Measurements from ENCODE around the gene LYL1. TPM values are rescaled to one million over a fixed set of nuclear protein-coding genes. Genes with fewer than 3 reads are reported as not detected.

LYL1 gene
- 19.3 and 38.4 TPM in 2 replicates for total RNA-seq

GRCh38 chr19:13102666-13103580 is at the start of gene LYL1:
Gene LYL1, minus strand, starts transcription at chr19:13102858. Its CDS starts 1,687 bp downstream, at chr19:13101171.

GRCh38 chr19:13150187-13150930 is 47.7 kb upstream of the LYL1 start, which contains the start of the genes IER2 and STX10:
Gene IER2, plus strand, starts transcription at chr19:13150411. Its CDS starts 2,776 bp downstream, at chr19:13153187.
Gene STX10, minus strand, starts transcription at chr19:13150375. Its CDS starts 202 bp downstream, at chr19:13150173.

GRCh38 chr19:13117772-13118423 is 15.2 kb upstream of the LYL1 start, which contains the start of gene NACC1:
Gene NACC1, plus strand, starts transcription at chr19:13118264. Its CDS starts 16,944 bp downstream, at chr19:13135208.

GRCh38 chr19:13116282-13117175 is 13.9 kb upstream of the LYL1 start, which contains the start of gene TRMT1:
Gene TRMT1, minus strand, starts transcription at chr19:13116740. Its CDS starts 341 bp downstream, at chr19:13116399.

Other genes starting within 250 kb of the LYL1 start
- 27.9 and 30.7 TPM in 2 replicates for gene DNASE2, start 221.4 kb downstream of the LYL1 start, total RNA-seq
- gene KLF1, start 215.7 kb downstream of the LYL1 start, total RNA-seq = 0.09 TPM in 1 of 2 replicates, not detected in the other
- 19.4 and 19.8 TPM in 2 replicates for gene GCDH, start 211.7 kb downstream of the LYL1 start, total RNA-seq
- 0.11 TPM in 1 of 2 replicates, not detected in the other for gene SYCE2, start 183.6 kb downstream of the LYL1 start, total RNA-seq
- gene FARSA, start 169.1 kb downstream of the LYL1 start, total RNA-seq = 28.2 and 41.6 TPM in 2 replicates
- gene CALR, start 164.2 kb downstream of the LYL1 start, total RNA-seq = 1,472 and 1,781 TPM in 2 replicates
- 50.2 and 60.8 TPM in 2 replicates for gene RAD23A, start 157.0 kb downstream of the LYL1 start, total RNA-seq
- gene GADD45GIP1, start 145.6 kb downstream of the LYL1 start, total RNA-seq = 14.5 and 23.3 TPM in 2 replicates
- 0.22 and 0.34 TPM in 2 replicates for gene DAND5, start 133.3 kb downstream of the LYL1 start, total RNA-seq
- gene NFIX, start 107.4 kb downstream of the LYL1 start, total RNA-seq = 10.7 and 21.7 TPM in 2 replicates
- gene TRMT1, start 13.9 kb upstream of the LYL1 start, total RNA-seq = 17.8 and 25.3 TPM in 2 replicates
- gene NACC1, start 15.4 kb upstream of the LYL1 start, total RNA-seq = 25.9 and 27.6 TPM in 2 replicates
- gene STX10, start 47.5 kb upstream of the LYL1 start, total RNA-seq = 77.0 and 80.2 TPM in 2 replicates
- gene IER2, start 47.6 kb upstream of the LYL1 start, total RNA-seq = 28.6 and 36.0 TPM in 2 replicates

Data from dermis lymphatic vessel endothelial cell (primary cell).